ENCODE data around the gene TP53I13. TPM values are rescaled to one million over a fixed set of nuclear protein-coding genes. Genes with fewer than 3 reads are reported as not detected.

TP53I13 gene
- polyA plus RNA-seq, 1 experiment: 17.8 TPM

GRCh38 chr17:29581583-29582253, 13.2 kb downstream of the TP53I13 start:
- no peaks in the 10 kb centered on the region for H3K27me3 ChIP-seq (ENCODE audit: control insufficient read depth, insufficient read depth, low read length)
- H3K27ac ChIP-seq (ENCODE audit: low read depth, low read length): no peak overlapping the region
- H3K9me3 ChIP-seq (ENCODE audit: control insufficient read depth, insufficient read depth, low read length): peaks cover 3% of the 10 kb centered on the region; the same call in 1 of the 2 replicates
- H3K4me3 ChIP-seq (ENCODE audit: low read depth, low read length): no peak overlapping the region
- POLR2A ChIA-PET: no interaction called here
- CTCF ChIA-PET: interaction anchor here (0.9 to 4.6 kb wide), 13 partner anchors 9 to 514 kb away, joined by 3 to 36 read pairs (median 7); partner anchors contain the start of genes ANKRD13B and TP53I13
- TF ChIP-seq CTCF (IDR thresholded peaks at IDR 0.05; ENCODE audit: low read depth, low read length): no peak
- DNase-seq (ENCODE audit: low read depth, low spot score): no peak

GRCh38 chr17:29582254-29582765, 13.8 kb downstream of the TP53I13 start:
- H3K27me3 ChIP-seq (ENCODE audit: control insufficient read depth, insufficient read depth, low read length): no peaks in the 10 kb centered on the region
- no peak for DNase-seq (ENCODE audit: low read depth, low spot score)
- ChIA-PET POLR2A (interaction anchor here (0.8 kb wide), 1 partner anchor 31 kb away, joined by 4 read pairs; no protein-coding TSS in a partner anchor), CTCF (interaction anchor here (1.2 to 4.6 kb wide), 5 partner anchors 9 to 514 kb away, joined by 3 to 23 read pairs (median 8); partner anchors contain the start of genes ANKRD13B and TP53I13)
- no peak overlapping the region for H3K4me3 ChIP-seq (ENCODE audit: low read depth, low read length)
- no peak for TF ChIP-seq CTCF (IDR thresholded peaks at IDR 0.05; ENCODE audit: low read depth, low read length)
- H3K9me3 ChIP-seq (ENCODE audit: control insufficient read depth, insufficient read depth, low read length): peaks cover 3% of the 10 kb centered on the region; the same call in 1 of the 2 replicates
- H3K27ac ChIP-seq (ENCODE audit: low read depth, low read length): no peak overlapping the region

- Histone ChIP-seq H3K9me3 (ENCODE audit: control insufficient read depth, insufficient read depth, low read length) (peaks cover 3% of the 10 kb centered on the region; the same call in 1 of the 2 replicates), H3K4me3 (ENCODE audit: low read depth, low read length) (no peak overlapping the region), H3K27ac (ENCODE audit: low read depth, low read length) (no peak overlapping the region), H3K27me3 (ENCODE audit: control insufficient read depth, insufficient read depth, low read length) (no peaks in the 10 kb centered on the region)
- DNase-seq (ENCODE audit: low read depth, low spot score): no peak
- ChIA-PET CTCF (no interaction called here), POLR2A (interaction anchor here (0.8 kb wide), 1 partner anchor 31 kb away, joined by 4 read pairs; no protein-coding TSS in a partner anchor)
- TF ChIP-seq CTCF (IDR thresholded peaks at IDR 0.05; ENCODE audit: low read depth, low read length): no peak
Measured at GRCh38 chr17:29582772-29583171, 14.3 kb downstream of the TP53I13 start.

- POLR2A ChIA-PET: interaction anchor here (0.8 kb wide), 1 partner anchor 30 kb away, joined by 4 read pairs; no protein-coding TSS in a partner anchor
- DNase-seq (ENCODE audit: low read depth, low spot score): no peak
Measured at GRCh38 chr17:29583324-29584248, 15.1 kb downstream of the TP53I13 start.

More at GRCh38 chr17:29583324-29584248, 15.1 kb downstream of the TP53I13 start:
- no peak for TF ChIP-seq CTCF (IDR thresholded peaks at IDR 0.05; ENCODE audit: low read depth, low read length)
- Histone ChIP-seq H3K4me3 (ENCODE audit: low read depth, low read length) (no peak overlapping the region), H3K27ac (ENCODE audit: low read depth, low read length) (no peak overlapping the region), H3K27me3 (ENCODE audit: control insufficient read depth, insufficient read depth, low read length) (no peaks in the 10 kb centered on the region), H3K9me3 (ENCODE audit: control insufficient read depth, insufficient read depth, low read length) (peaks cover 3% of the 10 kb centered on the region; the same call in 1 of the 2 replicates)
- CTCF ChIA-PET: no interaction called here
